AG20443 (cell line): ENCODE measurements around the gene KHDRBS1.
"Not testable (repeated sequence)": the region's sequence is repeated elsewhere in the genome, so short reads cannot be mapped to it uniquely, and the experiment has no call there.

Experiments used
- DNase-seq: peaks from one replicate; pipeline ENCODE4 v3.0.0; 2012; ENCODE audit warnings: low spot score, mixed read lengths

Gene KHDRBS1, protein sequence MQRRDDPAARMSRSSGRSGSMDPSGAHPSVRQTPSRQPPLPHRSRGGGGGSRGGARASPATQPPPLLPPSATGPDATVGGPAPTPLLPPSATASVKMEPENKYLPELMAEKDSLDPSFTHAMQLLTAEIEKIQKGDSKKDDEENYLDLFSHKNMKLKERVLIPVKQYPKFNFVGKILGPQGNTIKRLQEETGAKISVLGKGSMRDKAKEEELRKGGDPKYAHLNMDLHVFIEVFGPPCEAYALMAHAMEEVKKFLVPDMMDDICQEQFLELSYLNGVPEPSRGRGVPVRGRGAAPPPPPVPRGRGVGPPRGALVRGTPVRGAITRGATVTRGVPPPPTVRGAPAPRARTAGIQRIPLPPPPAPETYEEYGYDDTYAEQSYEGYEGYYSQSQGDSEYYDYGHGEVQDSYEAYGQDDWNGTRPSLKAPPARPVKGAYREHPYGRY

DNA sequence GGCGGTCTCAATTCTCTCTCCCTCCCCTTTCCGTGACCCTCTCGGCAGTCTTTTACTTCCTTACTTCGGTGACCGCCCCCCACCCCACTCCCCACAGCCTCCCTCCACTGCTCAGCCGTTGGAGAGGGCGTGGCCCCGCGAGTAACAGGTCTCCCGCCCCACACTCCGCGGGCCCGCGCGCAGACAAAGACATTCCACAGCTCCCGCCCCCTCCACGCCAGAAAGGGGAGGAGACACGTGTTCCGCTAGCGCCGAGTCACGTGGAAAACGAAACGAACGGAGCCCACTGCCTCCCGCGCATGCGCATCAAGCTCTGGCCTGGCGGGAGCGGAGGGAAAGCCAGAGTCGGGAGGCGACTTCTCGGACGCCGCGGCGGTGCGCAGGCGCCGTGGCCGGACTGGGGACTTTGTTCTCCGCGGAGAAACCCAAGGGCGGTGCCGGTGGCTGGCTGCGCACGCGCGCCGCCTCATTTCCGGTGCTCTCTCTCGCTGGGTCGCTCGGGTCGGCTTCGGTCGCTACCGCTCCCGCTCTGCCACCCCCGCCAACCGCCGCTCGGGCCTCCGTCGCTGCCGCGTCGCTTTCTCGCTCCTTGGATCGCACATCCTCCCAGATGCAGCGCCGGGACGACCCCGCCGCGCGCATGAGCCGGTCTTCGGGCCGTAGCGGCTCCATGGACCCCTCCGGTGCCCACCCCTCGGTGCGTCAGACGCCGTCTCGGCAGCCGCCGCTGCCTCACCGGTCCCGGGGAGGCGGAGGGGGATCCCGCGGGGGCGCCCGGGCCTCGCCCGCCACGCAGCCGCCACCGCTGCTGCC lies at the start of gene KHDRBS1:
TSS of gene KHDRBS1 (plus strand) at position 483 of the 813 bp plus-strand sequence. CDS start at position 611, 128 bp downstream.
- peak; percentile 100 for DNase-seq

DNA sequence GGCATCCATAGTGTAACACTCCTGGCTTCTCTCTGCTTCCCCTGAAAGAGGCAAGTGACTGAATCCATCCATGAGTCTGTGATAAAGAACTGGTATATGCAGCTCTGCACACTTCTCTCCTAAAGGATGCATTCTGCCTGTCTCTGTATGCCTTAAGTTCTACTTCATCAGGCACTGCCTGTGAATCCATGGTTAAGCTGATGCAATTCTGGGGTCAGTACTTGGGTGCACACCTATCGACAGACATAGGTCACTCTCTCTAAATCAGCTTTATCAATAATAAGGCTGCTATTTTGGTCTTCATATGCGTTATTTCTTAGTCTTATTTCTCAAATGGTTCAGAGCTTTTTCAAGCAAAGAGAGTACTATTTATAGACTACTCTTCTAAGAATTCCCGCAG lies 42.8 kb upstream of the KHDRBS1 start:
- no peak for DNase-seq

DNA sequence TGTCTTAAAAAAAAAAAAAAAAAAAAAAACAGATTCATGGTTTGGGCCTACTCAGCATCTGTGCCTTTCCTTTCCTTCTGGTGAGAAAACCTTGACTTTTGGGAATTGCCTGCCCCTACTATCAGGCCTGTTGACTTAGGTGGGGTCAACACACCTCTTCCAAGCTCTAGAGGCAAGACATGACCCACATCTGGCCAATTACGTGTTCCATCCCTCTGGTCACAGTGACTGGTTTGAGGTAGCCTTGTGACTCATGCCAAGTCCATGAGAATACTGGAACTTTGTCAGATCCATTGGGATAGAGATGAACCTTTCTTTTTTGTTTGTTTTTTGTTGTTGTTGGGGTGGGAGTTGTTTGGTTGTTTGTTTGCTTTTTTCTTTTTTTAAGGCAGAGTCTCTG lies 37.3 kb upstream of the KHDRBS1 start:
- peak; percentile 63 for DNase-seq

DNA sequence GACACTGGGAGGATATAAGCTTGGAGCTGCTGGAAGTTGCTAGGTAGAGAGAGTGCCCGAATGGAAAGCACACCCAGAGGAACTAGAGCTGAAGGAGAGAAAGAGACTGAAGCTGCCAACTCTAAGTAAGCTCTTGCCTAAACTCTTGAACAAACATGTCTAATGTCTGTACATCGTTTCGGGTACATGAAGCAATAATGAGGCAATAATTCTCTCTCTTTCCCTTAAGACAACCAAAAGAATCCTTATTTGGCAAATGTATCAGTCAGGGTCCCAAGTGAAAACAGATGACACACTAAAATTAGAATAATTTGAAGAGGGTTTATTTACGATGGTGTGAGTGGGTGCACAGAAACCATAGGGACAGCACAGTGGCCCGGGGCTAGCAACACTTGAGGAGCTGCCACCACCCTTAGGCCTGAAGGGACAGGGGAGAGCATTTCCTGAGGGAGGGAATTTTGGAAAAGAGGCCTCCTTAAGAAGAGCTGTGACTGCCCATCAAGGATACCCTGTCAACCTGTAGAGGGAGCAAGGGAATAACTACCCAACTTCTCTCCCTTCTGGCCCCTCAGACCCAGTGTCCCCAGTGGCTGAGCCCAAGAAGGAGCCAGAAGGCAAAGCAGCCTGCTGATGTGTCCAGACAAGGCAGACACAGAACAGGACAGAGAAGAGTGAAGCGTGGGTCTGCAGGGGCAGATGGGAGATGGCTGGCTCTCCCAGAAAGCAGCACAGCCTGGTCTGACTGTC lies 36.1 kb upstream of the KHDRBS1 start:
- DNase-seq: peak; percentile 65

DNA sequence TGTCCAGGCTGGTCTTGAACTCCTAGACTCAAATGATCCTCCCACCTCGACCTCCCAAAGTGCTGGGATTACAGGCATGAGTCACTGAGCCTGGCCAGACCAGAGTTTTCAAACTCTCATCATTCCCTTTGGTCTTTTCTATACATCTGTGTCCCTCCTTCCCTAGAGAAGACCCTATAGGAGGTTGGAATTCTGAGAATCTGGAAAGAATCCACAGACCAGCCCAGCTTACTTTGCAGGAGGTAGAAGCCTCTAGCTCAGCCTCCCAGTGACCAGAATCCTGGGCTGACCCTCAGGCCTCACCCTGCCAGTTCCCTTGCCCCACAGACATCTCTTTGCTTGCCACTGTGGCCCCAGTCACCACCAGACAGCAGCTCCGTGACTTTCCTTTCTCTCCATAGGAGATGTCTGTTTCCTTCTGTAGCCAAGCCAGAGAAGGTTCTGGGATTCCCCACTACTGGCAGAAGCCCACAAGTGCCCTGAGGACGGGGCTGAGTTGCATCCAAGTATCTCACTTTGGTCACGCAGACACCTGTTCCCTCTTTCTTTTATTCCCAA lies 34.7 kb upstream of the KHDRBS1 start:
- DNase-seq: no peak

DNA sequence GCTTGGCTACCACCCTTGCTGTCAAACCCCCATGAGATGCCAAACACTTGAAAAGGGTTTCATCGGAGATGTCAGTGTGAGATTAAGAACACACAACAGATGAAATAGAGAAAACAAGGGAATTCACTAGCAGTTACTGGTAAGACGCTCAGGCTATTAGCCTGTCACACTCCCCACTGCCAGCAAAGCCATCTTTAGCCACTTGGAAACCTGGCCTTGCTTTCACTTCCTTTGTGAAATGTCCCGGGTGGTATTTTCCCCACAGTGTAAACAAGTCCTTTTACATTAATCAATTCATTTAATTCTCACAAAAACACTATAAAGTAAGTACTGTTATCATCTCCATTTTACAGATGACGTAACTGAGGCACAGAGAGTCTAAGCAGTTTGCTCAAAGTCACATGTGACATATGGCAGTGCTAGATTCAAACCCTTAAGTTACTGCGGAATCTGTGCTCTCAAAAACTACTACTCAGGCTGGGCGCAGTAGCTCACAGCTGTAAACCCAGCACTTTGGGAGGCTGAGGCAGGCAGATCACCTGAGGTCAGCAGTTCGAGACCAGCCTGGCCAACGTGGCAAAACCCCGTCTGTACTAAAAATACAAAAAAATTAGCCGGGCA lies 32.7 kb upstream of the KHDRBS1 start:
- no peak for DNase-seq

DNA sequence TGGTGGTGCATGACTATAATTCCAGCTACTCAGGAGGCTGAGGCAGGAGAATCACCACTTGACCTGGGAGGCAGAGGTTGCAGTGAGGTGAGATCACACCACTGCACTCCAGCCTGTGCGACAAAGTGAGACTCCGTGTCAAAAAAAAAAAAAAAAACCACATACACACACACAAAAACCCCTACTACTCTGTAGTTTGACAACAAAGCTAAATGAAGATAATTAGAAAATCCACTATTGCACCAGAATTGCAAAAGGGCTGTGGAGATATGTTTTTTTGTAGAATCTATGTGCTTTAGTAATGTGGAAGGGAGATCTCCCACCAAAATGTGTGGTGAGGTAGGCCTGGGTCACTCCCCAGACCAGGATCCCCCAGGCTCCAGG lies 32.2 kb upstream of the KHDRBS1 start:
- DNase-seq: no peak

DNA sequence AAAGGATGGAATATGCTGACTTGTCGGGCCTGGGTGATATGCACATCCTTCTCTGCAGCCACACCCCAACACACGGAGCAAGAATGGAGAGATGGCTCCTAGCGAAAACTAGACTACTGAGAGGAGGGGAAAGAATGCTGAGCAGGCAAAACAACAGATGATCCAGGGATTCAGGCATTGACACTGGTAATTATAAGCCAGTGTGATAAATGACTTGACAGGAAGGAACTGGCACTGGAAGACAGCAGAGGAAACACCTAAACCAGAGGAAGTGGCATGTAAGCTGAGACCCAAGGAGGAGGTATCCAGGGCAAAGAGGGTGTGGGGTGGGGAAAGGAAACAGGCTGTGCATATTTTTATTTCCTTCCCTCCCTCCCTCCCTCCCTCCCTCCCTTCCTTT lies 31.7 kb upstream of the KHDRBS1 start:
- no peak for DNase-seq

DNA sequence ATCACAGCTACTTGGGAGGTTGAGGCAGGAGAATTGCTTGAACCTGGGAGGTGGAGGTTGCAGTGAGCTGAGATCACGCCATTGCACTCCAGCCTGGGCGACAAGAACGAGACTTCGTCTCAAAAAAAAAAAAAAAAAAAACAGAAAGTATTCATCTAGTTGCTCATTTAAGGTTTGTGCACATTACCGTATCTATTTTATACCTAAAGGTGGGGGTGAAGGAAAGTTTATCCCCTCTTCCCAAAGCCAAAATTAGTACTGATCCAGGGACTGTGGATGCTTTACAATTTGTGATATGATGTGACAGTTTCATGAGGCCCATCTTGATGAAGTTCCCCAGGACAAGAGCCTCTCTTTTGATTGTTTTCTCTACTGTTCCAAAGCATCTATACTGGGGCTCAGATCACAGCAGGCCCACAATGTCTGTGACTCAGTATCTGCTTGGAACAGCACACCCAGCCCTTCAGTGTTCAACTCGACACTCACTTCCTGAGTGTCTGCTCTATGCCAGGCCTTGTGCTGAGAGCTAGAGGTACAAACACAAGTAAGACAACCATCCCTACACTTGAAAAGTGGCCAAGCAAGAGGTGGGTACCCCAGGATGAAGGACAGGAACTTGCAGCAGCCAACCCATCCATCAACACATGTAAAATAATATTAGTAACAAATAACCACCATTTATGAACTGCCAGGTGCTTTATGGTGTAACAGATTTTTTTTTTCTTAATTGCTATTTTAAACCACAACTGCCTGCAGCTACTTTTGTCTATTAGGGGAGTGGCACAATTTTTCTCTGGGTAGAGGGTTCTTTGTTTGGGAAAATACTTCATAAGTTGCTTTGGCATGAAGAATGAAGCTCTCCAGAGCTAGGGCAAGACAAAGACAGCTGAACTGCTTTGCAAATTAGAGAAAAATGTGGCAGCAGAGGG lies 29.0 kb upstream of the KHDRBS1 start:
- DNase-seq: peak; percentile 57

DNA sequence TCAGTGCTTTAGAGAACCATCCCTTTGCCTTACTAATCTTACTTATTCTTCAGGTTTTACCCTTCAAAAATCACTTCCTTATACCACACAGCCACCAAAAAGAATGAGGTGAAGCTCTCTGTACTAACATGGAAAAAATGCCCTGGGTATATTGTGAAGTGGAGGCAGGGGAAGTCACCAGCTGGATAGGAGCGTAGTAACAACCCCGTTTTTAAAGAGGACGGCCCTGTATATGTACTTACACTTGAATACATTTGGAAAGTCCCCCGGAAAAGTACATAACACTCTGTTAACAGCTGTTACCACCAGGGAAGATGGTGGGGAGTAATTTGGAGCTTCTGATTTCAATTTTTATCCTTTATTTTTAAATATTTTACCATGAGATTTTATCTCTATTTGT lies 28.2 kb upstream of the KHDRBS1 start:
- DNase-seq: no peak

DNA sequence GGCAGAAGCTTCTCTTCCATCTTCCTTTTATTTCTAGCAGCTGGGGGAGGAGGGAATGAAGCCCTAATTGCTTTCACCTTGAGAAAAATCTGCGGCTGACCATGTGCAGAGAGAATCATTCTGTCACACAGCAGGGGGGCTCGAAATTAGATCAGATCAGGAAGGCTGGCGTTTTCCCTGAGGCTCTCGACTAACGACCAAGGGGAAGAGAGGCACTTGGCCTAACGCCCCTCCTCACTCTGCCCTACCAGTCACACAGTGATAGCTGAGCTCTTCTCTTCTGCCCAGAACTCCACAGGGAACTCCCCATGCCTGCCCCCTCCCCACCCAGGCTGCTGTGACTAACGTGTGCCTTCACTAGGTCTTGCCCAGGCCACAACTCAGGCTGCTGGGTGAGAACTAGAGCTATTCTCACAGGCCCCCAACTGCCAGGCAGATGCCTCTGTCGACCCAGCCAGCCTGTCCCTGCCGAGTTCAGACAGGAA lies 26.5 kb upstream of the KHDRBS1 start:
- DNase-seq: no peak

DNA sequence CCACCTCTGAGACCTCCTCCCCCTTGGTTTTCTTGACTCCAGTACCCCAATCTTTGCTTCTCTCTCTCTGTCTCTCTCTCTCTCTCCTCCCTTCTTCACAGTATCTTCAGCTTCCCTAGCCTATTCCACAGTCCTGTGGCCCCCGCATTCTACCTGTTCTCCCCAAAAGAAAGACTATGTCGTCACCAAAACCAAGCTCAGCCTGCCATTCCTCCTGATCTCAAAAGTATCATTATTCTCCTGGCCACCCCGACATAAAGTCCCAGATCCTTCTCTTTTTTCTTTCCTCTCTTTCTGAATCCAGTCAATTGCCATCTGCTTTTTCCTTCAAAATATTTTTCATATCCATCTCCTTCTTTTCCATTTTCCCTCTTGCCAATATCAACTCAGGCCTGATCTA lies 23.7 kb upstream of the KHDRBS1 start:
- DNase-seq: no peak

DNA sequence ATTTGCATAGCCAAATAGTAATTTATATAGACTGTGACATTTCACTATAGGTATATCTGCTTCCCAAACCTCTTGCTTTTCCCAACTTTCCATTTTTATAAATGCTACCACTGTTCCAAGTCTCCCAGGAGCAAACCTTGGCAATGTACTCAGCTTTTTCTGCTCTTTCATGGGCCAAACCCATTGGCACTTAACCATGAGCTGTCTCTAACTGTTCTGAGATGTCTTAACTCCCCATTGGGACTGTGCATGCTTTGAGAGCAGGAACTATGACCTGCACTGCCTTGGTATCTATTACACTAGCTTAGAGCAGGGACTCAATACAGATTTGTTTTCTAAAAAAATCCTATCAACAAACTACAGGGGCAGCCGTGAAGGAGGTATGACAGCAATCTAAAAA lies 22.5 kb upstream of the KHDRBS1 start:
- no peak for DNase-seq

DNA sequence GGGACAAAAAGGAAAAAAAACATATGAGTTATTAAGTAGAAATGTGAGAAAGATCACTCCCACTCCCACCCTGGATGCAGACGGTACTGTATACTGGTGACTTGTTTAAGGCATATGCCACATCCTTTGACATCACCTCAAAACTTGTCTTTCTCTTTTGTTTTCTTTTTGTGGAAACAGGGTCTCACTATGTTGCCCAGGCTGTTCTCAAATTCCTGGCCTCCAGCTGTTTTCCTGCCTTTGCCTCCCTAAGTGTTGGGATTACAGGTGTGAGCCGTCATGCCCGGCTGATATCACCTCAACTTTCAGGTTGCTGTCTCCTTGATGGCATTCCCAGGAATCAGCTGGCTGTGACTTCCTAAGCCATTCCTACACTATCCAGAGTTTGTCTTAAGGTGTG lies 18.4 kb upstream of the KHDRBS1 start:
- DNase-seq: no peak

DNA sequence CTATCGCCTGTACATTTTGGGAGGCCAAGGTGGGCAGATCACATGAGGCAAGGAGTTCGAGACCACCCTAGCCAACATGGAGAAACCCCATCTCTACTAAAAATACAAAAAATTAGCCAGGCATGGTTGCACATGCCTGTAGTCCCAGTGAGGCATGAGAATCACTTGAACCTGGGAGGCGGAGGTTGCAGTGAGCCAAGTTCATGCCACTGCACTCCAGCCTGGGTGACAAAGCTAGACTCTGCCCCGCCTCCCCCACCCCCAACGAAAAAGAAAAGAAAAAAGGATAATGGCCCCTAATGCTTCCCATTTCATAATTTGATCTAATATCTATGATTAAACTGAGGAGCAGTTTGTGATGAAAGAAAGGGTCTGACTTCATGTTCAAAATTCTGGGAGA lies 17.5 kb upstream of the KHDRBS1 start:
- not testable (repeated sequence) for DNase-seq

DNA sequence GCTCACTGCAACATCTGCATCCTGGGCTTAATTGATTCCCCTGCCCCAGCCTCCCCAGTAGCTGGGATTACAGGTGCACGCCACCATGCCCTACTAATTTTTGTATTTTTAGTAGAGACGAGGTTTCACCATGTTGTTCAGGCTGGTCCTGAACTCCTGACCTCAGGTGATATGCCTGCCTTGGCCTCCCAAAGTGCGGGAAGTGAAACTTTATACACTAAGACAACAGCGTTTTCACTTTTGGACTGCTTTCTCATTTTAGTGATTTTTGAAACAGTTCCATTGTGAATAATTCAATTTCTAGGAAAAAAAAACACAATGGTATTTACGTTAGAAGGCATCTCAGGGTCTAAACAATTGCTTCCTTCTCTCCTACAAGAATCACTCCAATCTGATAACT lies 11.8 kb upstream of the KHDRBS1 start:
- DNase-seq: no peak

DNA sequence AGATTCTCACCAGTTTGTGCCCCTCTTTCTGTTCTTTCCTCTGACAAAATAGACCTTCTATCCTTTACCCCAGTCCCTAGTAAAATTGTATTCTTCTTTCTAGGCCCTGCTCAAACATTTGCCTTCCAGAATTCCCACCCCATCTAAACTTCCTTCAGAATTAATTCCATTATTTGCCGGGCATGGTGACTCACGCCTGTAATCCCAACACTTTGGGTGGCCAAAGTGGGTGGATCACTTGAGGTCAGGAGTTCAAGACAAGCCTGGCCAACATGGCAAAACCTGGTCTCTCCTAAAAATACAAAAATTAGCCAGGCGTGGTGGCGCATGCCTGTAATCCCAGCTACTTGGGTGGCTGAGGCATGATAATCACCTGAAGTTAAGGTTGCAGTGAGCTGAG lies 11.4 kb upstream of the KHDRBS1 start:
- DNase-seq: not testable (repeated sequence)

DNA sequence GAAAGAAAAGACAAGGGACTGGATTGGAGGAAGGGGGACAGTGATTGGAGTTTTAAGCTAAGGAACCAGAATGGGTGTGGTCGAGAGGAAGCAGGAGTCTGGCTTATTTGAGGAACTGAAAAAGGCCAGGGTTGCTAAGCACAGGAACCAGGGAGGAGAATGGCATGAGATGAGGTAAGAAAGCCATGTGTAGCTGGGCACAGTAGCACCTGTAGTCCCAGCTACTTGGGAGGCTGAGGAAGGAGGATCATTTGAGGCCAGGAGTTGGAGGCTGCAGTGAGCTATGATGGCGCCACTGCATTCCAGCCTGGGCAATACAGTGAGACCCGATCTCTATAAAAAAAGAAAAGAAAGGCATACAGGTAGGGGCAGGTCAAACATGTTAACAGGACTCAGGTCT lies 8.1 kb upstream of the KHDRBS1 start:
- no peak for DNase-seq

DNA sequence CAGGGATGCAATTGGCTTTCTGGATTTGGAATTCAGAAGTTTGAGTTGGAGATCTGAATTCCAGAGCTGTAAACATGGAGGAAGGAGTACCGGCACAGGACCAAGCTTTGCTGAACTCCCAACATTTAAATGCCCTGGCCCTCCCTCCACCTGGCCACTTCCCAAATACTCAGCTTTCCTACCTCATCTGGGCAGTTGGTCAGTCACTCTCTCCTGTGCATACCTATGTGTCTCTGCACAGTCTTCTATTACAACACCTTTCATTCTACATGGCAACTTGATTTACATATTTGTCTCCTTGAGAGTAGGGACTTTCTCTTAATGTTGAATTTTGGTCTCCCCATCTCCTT lies 6.1 kb upstream of the KHDRBS1 start:
- no peak for DNase-seq

DNA sequence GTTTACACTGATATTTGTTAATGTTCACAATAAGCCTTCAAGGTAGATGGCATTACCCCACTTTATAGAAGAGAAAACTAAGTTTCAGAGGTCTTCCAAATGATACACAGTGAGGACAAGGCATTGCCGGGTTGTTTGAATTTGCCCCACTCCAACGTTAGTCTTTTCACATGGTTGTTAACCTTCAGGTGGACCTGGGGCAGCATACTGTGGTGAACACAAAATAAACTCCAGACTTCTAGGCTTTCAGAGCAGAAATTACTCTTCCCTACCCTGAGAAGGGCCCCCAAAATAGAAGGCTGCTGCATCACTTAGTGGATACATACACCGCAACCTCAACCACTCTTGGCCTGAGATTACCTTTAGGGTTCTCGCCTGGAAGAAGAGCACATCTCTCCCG lies 3.4 kb upstream of the KHDRBS1 start:
- no peak for DNase-seq
